Upper lobe of left lung (tissue), 4 donors: ENCODE data around the gene NUP188.

Experiments
- POLR2A ChIP-seq, 4 donors: fragments of 450-650 bp; IDR thresholded peaks; one replicate each; pipeline ENCODE4 v1.5.1; 2016 to 2017; ENCODE audit warnings: antibody characterized with exemption in 4 of 4, mild to moderate bottlenecking in 2 of 4
- POLR2AphosphoS5 ChIP-seq, 2 donors: sonication (generic); formaldehyde crosslinking; IDR thresholded peaks; one replicate each; pipeline ENCODE4 v1.5.1; 2017; ENCODE audit warnings: antibody characterized with exemption in 2 of 2
- TF ChIP-seq, protein P1 (sequence below), 6 experiments: fragments of 450-650 bp in 4 of 6; fragments of 200-600 bp in 2 of 6; sonication (generic) in 2 of 6; IDR thresholded peaks; one replicate each; pipeline ENCODE4 v1.5.1; 2016 to 2019; ENCODE audit warnings: antibody characterized with exemption in 6 of 6

DNA sequence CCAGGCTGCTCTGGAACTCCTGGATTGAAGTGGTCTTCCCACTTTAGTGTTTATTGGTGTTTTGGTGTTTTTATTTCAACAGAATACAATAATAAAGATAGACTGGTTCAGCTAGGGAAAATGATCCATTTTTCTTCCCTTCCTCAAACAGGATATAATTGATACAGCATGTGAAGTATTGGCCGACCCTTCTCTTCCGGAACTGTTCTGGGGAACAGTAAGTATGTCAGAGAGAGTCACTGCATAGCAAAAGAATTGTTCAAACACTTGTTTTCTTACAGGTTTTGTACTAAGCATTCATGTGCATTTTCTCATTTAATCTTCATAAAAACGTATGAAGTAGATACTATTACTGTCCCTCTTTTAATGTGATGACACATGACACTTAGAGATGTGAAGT lies 31.6 kb downstream of the NUP188 start:
- TF ChIP-seq, protein P1, sequence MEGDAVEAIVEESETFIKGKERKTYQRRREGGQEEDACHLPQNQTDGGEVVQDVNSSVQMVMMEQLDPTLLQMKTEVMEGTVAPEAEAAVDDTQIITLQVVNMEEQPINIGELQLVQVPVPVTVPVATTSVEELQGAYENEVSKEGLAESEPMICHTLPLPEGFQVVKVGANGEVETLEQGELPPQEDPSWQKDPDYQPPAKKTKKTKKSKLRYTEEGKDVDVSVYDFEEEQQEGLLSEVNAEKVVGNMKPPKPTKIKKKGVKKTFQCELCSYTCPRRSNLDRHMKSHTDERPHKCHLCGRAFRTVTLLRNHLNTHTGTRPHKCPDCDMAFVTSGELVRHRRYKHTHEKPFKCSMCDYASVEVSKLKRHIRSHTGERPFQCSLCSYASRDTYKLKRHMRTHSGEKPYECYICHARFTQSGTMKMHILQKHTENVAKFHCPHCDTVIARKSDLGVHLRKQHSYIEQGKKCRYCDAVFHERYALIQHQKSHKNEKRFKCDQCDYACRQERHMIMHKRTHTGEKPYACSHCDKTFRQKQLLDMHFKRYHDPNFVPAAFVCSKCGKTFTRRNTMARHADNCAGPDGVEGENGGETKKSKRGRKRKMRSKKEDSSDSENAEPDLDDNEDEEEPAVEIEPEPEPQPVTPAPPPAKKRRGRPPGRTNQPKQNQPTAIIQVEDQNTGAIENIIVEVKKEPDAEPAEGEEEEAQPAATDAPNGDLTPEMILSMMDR (IDR thresholded peaks at IDR 0.05), result no peak
- TF ChIP-seq POLR2A (IDR thresholded peaks at IDR 0.05) (no peak), POLR2AphosphoS5 (IDR thresholded peaks at IDR 0.05) (no peak)
